T-cell (primary cell): ENCODE data around the gene SNAI1. TPM values are rescaled to one million over a fixed set of nuclear protein-coding genes. Genes with fewer than 3 reads are reported as not detected.
"Not testable (repeated sequence)": the region's sequence is repeated elsewhere in the genome, so short reads cannot be mapped to it uniquely, and the experiment has no call there.

Experiments used
- ATAC-seq, 4 experiments: fragments of 200-7000 bp in 3 of 4; fragments of 150-1000 bp in 1 of 4; cut with Tn5 transposase; replicated peaks in 1 of 4; 1 replicate in 3 of 4; 2 replicates in 1 of 4; pipeline ENCODE4 v1.10.0; 2021; ENCODE audit warnings: moderate library complexity in 3 of 4, mild to moderate bottlenecking in 2 of 4, moderate number of reproducible peaks in 1 of 4
- CTCF ChIA-PET, 2 donors: fragments of 300-600 bp; sonication (Branson Sonifier 250); formaldehyde crosslinking; loops; one replicate each; lab custom pipeline; 2022; ENCODE audit warnings: antibody characterized with exemption in 2 of 2; lab: Charles Lee
- POLR2A ChIA-PET, 2 donors: fragments of 300-600 bp; sonication (Branson Sonifier 250); formaldehyde crosslinking; loops; one replicate each; lab custom pipeline; 2022; ENCODE audit warnings: antibody characterized with exemption in 2 of 2; lab: Charles Lee
- DNase-seq, 35 experiments: peaks; one replicate each; pipeline versions ENCODE4 v3.0.0 to v3.0.0-alpha.2; 2013 to 2023
- H3K27ac ChIP-seq: one replicate; pipeline ENCODE4 v1.5.1; 2013; ENCODE audit warnings: low read length
- H3K27me3 ChIP-seq, 2 experiments: replicated peaks in 1 of 2; 1 replicate in 1 of 2; 2 replicates in 1 of 2; pipeline versions ENCODE4 v1.6.1 to v1.7.0; 2013; ENCODE audit warnings: low read length in 1 of 2, mixed read lengths in 1 of 2; ENCODE audit not compliant: control insufficient read depth in 2 of 2, insufficient read depth in 2 of 2; ENCODE audit errors: extremely low read depth in 1 of 2
- H3K36me3 ChIP-seq, 2 donors: 1 replicate in 1 of 2; 2 replicates in 1 of 2; pipeline versions ENCODE4 v1.6.1 to v1.7.0; 2013; ENCODE audit warnings: low read length in 1 of 2; ENCODE audit not compliant: control insufficient read depth in 2 of 2, insufficient read depth in 1 of 2; ENCODE audit errors: extremely low read depth in 1 of 2
- H3K4me1 ChIP-seq, 2 experiments: 1 replicate in 1 of 2; 2 replicates in 1 of 2; pipeline versions ENCODE4 v1.6.1 to v1.7.0; 2013; ENCODE audit warnings: low read length in 2 of 2, mixed read lengths in 1 of 2; ENCODE audit not compliant: insufficient read depth in 2 of 2, control insufficient read depth in 1 of 2; ENCODE audit errors: extremely low read depth in 1 of 2
- H3K4me3 ChIP-seq, 2 donors: 1 replicate in 1 of 2; 2 replicates in 1 of 2; pipeline versions ENCODE4 v1.5.1 to v1.7.0; 2013; ENCODE audit warnings: mild to moderate bottlenecking in 2 of 2, low read length in 1 of 2, moderate library complexity in 1 of 2; ENCODE audit not compliant: control insufficient read depth in 1 of 2; ENCODE audit errors: extremely low read depth in 1 of 2
- H3K9me3 ChIP-seq: 2 replicates; pipeline ENCODE4 v1.7.0; 2013
- H3K27ac Mint-ChIP-seq, 2 donors: one replicate each; pipeline ENCODE4 v1.8.0; 2020 to 2021; ENCODE audit warnings: mild to moderate bottlenecking in 2 of 2, mixed read lengths in 2 of 2
- H3K27me3 Mint-ChIP-seq, 2 donors: one replicate each; pipeline ENCODE4 v1.8.0; 2021 to 2022; ENCODE audit warnings: mixed read lengths in 2 of 2
- H3K36me3 Mint-ChIP-seq: one replicate; pipeline ENCODE4 v1.8.0; 2021; ENCODE audit warnings: mixed read lengths
- H3K4me1 Mint-ChIP-seq, 3 donors: one replicate each; pipeline ENCODE4 v1.8.0; 2020 to 2022; ENCODE audit warnings: mixed read lengths in 3 of 3, mild to moderate bottlenecking in 1 of 3
- H3K4me3 Mint-ChIP-seq, 3 donors: one replicate each; pipeline ENCODE4 v1.8.0; 2020 to 2022; ENCODE audit warnings: mild to moderate bottlenecking in 3 of 3, mixed read lengths in 3 of 3, moderate library complexity in 3 of 3
- H3K9me3 Mint-ChIP-seq, 3 donors: one replicate each; pipeline ENCODE4 v1.8.0; 2020 to 2022; ENCODE audit warnings: mixed read lengths in 3 of 3
- whole genome bisulfite sequencing: methylation state at CpG from one replicate; pipeline ENCODE4 v1.1.5; 2013; ENCODE audit warnings: missing lambda C conversion rate; ENCODE audit not compliant: insufficient coverage; 5-methylcytosine and 5-hydroxymethylcytosine counted together
- total RNA-seq, 35 experiments: library from RNA in 6 of 35; stranded (reverse) in 6 of 35; fragments of 120-200 nt in 1 of 35; gene quantifications; one replicate each; pipeline versions ENCODE4 v1.2.1 to v1.2.4 and lab custom pipeline; 2013 to 2026

SNAI1 gene
- total RNA-seq, 5 donors from 2014 or later (not counting 1 experiment from before 2014, with no cell fraction given), result 0.95 to 3.1 (median 1.3) TPM

DNA sequence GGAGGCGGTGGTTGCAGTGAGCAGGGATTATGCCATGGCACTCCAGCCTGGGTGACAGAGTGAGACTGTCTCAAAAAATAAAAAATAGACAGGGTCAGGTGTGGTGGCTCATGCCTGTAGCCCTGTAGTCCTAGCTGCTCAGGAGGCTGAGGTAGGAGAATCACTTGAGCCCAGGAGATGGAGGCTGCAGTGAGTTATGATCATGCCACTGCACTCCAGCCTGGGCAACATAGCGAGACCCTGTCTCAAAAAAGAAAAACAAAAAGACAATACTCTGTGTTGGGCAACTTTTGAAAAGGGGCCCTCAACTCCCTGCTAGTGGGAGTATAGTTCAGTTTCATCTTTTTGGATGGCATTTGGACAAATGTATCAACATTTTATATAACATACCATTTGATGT is 5.0 kb upstream of the SNAI1 start:
- ChIA-PET CTCF (interaction anchor here (0.7 to 4.9 kb wide), 2 partner anchors 93 to 128 kb away, joined by 5 to 51 read pairs; no protein-coding TSS in a partner anchor), POLR2A (interaction anchor here in 1 of 2 donors (0.7 kb wide), 1 partner anchor 561 kb away, joined by 7 read pairs; no protein-coding TSS in a partner anchor)
- 100% methylated on average over 1 of the region's 2 CpGs for WGBS
- not testable (repeated sequence) for ATAC-seq, H3K36me3 ChIP-seq, DNase-seq, H3K9me3 Mint-ChIP-seq, H3K36me3 Mint-ChIP-seq, H3K9me3 ChIP-seq, H3K4me3 Mint-ChIP-seq, H3K27ac ChIP-seq, H3K4me3 ChIP-seq, H3K27me3 Mint-ChIP-seq, H3K27ac Mint-ChIP-seq
- H3K4me1 Mint-ChIP-seq, result peaks cover 19 to 31% (median 21%) of the 10 kb centered on the region in 3 donors
- peaks cover 3 to 18% of the 10 kb centered on the region in 2 experiments for H3K4me1 ChIP-seq
- H3K27me3 ChIP-seq, result peaks cover 0 to 23% of the 10 kb centered on the region in 2 experiments

DNA sequence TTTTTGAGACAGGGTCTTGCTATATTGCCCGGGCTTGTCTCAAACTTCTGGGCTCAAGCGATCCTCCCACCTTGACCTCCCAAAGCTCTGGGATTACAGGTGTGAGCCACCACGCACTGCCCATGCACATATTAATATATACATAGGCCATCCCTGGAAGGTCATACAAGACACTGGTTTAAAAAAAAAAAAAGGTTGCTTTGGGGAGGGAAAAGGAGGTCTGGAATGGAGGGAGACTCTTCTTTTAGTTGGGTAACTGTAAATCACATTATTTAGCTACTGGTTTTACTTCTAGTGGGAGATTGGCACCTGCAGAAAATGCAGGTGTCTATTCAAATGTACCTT is 4.1 kb upstream of the SNAI1 start:
- Mint-ChIP-seq H3K9me3 (no peaks in the 10 kb centered on the region), H3K36me3 (no peaks in the 10 kb centered on the region), H3K27ac (no peak overlapping the region), H3K4me3 (no peak overlapping the region), H3K27me3 (peaks cover 0 to 3% of the 10 kb centered on the region in 2 donors), H3K4me1 (peaks cover 26 to 31% (median 28%) of the 10 kb centered on the region in 3 donors)
- WGBS, result no CpG with 5 or more reads among the region's 3 CpGs
- CTCF ChIA-PET, result interaction anchor here (0.5 to 4.9 kb wide), 11 partner anchors 13 to 213 kb away, joined by 3 to 51 read pairs (median 5); no protein-coding TSS in a partner anchor
- DNase-seq (no peak), ATAC-seq (no peak)
- Histone ChIP-seq H3K27ac (no peak overlapping the region), H3K4me3 (no peak overlapping the region), H3K27me3 (peaks cover 0 to 31% of the 10 kb centered on the region in 2 experiments), H3K36me3 (no peaks in the 10 kb centered on the region), H3K4me1 (peaks cover 3 to 27% of the 10 kb centered on the region in 2 experiments), H3K9me3 (no peaks in the 10 kb centered on the region)
- POLR2A ChIA-PET, result no interaction called here

DNA sequence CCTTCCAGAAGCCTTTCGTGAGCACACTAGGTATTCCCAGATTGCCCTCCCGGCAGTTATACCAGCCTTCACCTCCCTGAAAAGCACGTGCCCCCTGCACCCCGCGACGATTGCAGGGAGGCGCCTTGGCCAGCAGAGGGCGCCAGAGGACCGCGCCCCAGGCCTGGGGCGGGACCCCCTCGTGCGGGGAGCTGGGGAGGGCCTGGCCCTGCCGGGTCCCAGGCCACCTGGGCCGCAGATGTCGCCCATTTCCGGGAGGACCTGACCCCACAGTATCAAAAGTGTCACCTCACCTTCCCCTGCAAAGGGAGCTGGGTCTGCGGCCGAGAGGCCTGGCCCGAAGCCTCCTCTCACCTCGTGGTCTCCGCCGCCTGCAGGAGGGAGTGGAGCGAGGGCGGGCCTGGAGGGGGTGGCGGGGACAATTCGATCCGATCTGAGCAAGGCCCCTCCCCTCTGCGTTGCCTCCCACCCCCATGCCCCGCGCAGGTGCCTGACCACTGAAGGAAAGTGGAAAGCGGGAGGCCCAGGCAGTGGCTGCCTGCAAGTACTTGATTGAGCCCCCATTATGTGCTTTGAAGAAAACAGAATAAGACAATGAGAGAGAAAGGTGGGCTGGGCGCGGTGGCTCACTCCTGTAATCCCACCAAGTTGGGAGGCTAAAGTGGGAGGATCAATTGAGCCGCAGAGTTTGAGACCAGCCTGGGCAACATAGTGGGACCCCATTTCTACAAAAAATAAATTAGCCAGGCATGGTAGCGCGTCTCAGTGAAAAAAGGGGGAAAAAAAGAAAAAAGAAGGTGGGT is 3.5 kb upstream of the SNAI1 start:
- H3K27ac ChIP-seq, result no peak overlapping the region
- H3K9me3 ChIP-seq, result no peaks in the 10 kb centered on the region
- CTCF ChIA-PET, result interaction anchor here (0.6 to 4.9 kb wide), 19 partner anchors 14 to 1226 kb away, joined by 3 to 51 read pairs (median 4); partner anchors contain the start of gene RNF114 (in 1 of the 2)
- Mint-ChIP-seq H3K36me3 (no peaks in the 10 kb centered on the region), H3K27ac (no peak overlapping the region), H3K4me3 (peak overlapping the region in 1 of 3 donors; percentile 28), H3K27me3 (peaks cover 0 to 3% of the 10 kb centered on the region in 2 donors), H3K4me1 (peaks cover 29 to 32% (median 31%) of the 10 kb centered on the region in 3 donors), H3K9me3 (no peaks in the 10 kb centered on the region)
- POLR2A ChIA-PET, result no interaction called here
- DNase-seq (peak; percentile 8 to 83 (median 58)), ATAC-seq (peak; percentile 41 to 65 (median 52))
- 2% methylated on average over 10 of the region's 37 CpGs for WGBS
- H3K4me1 ChIP-seq, result peaks cover 3 to 29% of the 10 kb centered on the region in 2 experiments
- peaks cover 0 to 37% of the 10 kb centered on the region in 2 experiments for H3K27me3 ChIP-seq
- no peaks in the 10 kb centered on the region for H3K36me3 ChIP-seq
- no peak overlapping the region for H3K4me3 ChIP-seq

DNA sequence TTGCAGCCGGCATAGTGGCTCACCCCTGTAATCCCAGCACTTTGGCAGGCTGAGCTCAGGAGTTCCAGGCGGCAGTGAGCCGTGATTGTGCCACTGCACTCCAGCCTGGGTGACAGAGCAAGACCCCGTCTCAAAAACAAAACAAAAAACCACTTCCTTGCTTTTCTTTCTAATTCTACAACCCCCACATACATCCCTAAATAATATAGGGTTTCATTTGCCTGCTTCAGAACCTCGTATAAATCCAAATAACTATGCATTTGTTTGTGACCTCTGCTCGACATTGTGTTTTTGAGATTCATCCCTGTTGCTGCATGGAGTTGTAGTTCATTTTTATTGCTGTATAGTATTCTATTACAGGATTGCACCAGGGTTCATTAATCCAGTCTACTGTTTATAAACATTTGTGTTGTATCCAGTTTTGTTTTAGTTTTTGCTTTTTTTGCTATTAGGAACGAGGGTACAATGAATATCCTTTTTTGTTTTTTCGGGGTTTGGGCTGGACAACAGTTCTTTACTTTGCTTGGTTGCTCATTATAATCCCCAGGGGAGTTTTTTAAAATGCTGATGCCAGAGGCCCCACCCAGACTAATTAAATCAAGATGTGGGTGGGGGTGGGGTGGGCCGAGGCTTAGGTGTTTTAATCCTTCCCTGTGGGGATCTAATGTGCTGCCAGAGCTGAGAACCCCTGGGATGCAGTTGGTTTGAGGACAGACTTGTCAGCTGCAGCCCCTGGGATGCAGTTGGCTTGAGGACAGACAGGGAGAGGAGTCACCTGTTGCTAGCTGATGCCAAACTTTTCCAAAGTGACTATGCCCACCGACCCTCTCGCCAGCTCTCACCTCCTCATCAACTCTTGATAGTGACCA is 2.4 kb upstream of the SNAI1 start:
- no peaks in the 10 kb centered on the region for H3K9me3 ChIP-seq
- Mint-ChIP-seq H3K4me1 (peaks cover 29 to 32% (median 31%) of the 10 kb centered on the region in 3 donors), H3K27ac (peak overlapping the region; percentile 13 to 54), H3K36me3 (no peaks in the 10 kb centered on the region), H3K27me3 (peaks cover 0 to 3% of the 10 kb centered on the region in 2 donors), H3K9me3 (no peaks in the 10 kb centered on the region), H3K4me3 (peak overlapping the region; percentile 17 to 37 (median 28))
- no peaks in the 10 kb centered on the region for H3K36me3 ChIP-seq
- H3K27ac ChIP-seq, result no peak overlapping the region
- ATAC-seq (no peak), DNase-seq (no peak)
- no peak overlapping the region for H3K4me3 ChIP-seq
- H3K27me3 ChIP-seq, result peaks cover 0 to 39% of the 10 kb centered on the region in 2 experiments
- WGBS, result 83% methylated on average over 5 of the region's 11 CpGs
- H3K4me1 ChIP-seq, result peaks cover 3 to 29% of the 10 kb centered on the region in 2 experiments
- ChIA-PET POLR2A (no interaction called here), CTCF (interaction anchor here (0.6 to 4.9 kb wide), 7 partner anchors 8 to 198 kb away, joined by 3 to 51 read pairs (median 7); no protein-coding TSS in a partner anchor)

DNA sequence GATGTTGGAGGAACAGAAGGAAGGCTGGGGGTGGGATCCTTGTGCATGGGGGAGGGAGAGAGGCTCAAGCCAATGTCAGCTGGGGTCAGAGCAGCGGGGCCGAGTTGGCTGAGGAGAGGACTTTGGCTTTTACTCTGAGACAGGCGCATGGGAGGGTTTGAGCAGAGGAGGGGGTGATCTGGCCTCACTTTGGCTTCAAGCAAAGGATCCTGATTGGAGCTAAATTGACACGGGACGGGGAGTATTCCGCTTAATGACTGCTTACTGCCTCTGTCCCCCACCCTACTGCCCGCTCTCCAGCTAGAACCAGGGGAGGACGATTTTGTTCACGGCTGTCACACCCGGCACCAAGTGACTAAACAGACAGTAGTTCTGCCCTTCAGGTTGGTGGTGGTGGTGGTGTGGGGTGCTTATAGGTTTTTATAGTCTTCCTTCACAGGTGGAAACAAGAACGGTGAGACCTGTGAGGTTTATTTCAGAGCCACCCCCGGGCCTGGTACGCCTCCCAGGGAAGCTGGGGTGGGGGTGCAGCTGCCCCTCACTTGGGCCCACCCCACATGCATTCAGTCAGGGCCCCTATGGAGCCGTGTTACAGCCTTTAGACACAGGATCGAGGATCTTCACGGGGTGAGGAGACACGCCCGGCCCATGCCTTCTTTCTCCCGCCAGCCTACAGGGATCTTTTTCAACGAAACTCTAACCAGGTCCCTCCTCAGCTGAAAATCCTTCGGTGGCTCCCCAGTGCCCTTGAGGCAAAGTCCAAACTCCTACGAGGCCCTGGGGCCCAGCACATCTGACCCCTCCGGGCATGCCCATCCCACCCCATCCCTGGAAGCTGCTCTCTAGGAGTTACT is 1.3 kb upstream of the SNAI1 start:
- no peak overlapping the region for H3K4me3 ChIP-seq
- H3K27ac ChIP-seq, result no peak overlapping the region
- H3K9me3 ChIP-seq, result no peaks in the 10 kb centered on the region
- ChIA-PET CTCF (interaction anchor here (0.6 to 4.9 kb wide), 8 partner anchors 60 to 880 kb away, joined by 3 to 51 read pairs (median 4); no protein-coding TSS in a partner anchor), POLR2A (no interaction called here)
- Mint-ChIP-seq H3K27ac (no peak overlapping the region), H3K36me3 (no peaks in the 10 kb centered on the region), H3K4me3 (peak overlapping the region; percentile 62 to 73 (median 69)), H3K9me3 (no peaks in the 10 kb centered on the region), H3K4me1 (peaks cover 29 to 32% (median 31%) of the 10 kb centered on the region in 3 donors), H3K27me3 (peaks cover 0 to 3% of the 10 kb centered on the region in 2 donors)
- DNase-seq (no peak), ATAC-seq (no peak)
- no peaks in the 10 kb centered on the region for H3K36me3 ChIP-seq
- H3K4me1 ChIP-seq, result peaks cover 3 to 29% of the 10 kb centered on the region in 2 experiments
- H3K27me3 ChIP-seq, result peaks cover 0 to 30% of the 10 kb centered on the region in 2 experiments
- WGBS, result 89% methylated on average over 17 of the region's 23 CpGs
